Osteocyte (in vitro differentiated cells): ENCODE results near the gene AGAP2. TPM values are rescaled to one million over a fixed set of nuclear protein-coding genes. Genes with fewer than 3 reads are reported as not detected.

ENCODE experiments used
- DNase-seq: peaks from one replicate; pipeline ENCODE4 v3.0.0; 2021; ENCODE audit warnings: mixed read lengths; ENCODE audit not compliant: unreplicated experiment; ENCODE audit errors: extremely low spot score
- H3K27ac Mint-ChIP-seq: one replicate; pipeline ENCODE4 v1.8.0; 2021; ENCODE audit warnings: mild to moderate bottlenecking, mixed read lengths; ENCODE audit not compliant: unreplicated experiment
- H3K27me3 Mint-ChIP-seq: one replicate; pipeline ENCODE4 v1.8.0; 2021; ENCODE audit warnings: mixed read lengths; ENCODE audit not compliant: unreplicated experiment
- H3K36me3 Mint-ChIP-seq: one replicate; pipeline ENCODE4 v1.8.0; 2021; ENCODE audit warnings: mixed read lengths; ENCODE audit not compliant: unreplicated experiment
- H3K4me1 Mint-ChIP-seq: one replicate; pipeline ENCODE4 v1.8.0; 2021; ENCODE audit warnings: mixed read lengths; ENCODE audit not compliant: unreplicated experiment
- H3K4me3 Mint-ChIP-seq: one replicate; pipeline ENCODE4 v1.8.0; 2021; ENCODE audit warnings: mild to moderate bottlenecking, moderate library complexity, mixed read lengths; ENCODE audit not compliant: unreplicated experiment
- H3K9me3 Mint-ChIP-seq: one replicate; pipeline ENCODE4 v1.8.0; 2021; ENCODE audit warnings: mixed read lengths; ENCODE audit not compliant: unreplicated experiment
- CTCF ChIP-seq: fragments of 200-600 bp; sonication (generic); IDR thresholded peaks from 2 replicates; pipeline ENCODE4 v1.5.0; 2021; ENCODE audit warnings: antibody characterized with exemption, mild to moderate bottlenecking, moderate library complexity
- total RNA-seq: library from RNA; stranded (reverse); gene quantifications from 2 replicates; pipeline ENCODE4 v1.2.1, GENCODE V29; 2021

The AGAP2 gene
- total RNA-seq, 1 donor from 2014 or later = 2.6 TPM

GRCh38 chr12:57744777-57745484, 6.4 kb upstream of the AGAP2 start, which contains the start of gene TSPAN31:
Gene TSPAN31, plus strand, starts transcription at chr12:57745039. Its CDS starts 116 bp downstream, at chr12:57745155.
- H3K4me1 Mint-ChIP-seq = peaks cover 17% of the 10 kb centered on the region
- TF ChIP-seq CTCF = no peak
- H3K36me3 Mint-ChIP-seq = peaks cover 21% of the 10 kb centered on the region
- DNase-seq = peak; percentile 97
- H3K4me3 Mint-ChIP-seq = peak within 1 kb of the TSS; percentile 97
- H3K27ac Mint-ChIP-seq = peak within 1 kb of the TSS; percentile 100
- H3K27me3 Mint-ChIP-seq = peaks cover 24% of the 10 kb centered on the region
- H3K9me3 Mint-ChIP-seq = no peaks in the 10 kb centered on the region

- TF ChIP-seq CTCF = no peak
- Mint-ChIP-seq H3K27ac (peak overlapping the region; percentile 100), H3K4me1 (peaks cover 18% of the 10 kb centered on the region), H3K27me3 (peaks cover 30% of the 10 kb centered on the region), H3K9me3 (no peaks in the 10 kb centered on the region), H3K36me3 (peaks cover 19% of the 10 kb centered on the region), H3K4me3 (peak overlapping the region; percentile 97)
- no peak for DNase-seq
Measured at GRCh38 chr12:57744194-57744776, 5.7 kb upstream of the AGAP2 start.

GRCh38 chr12:57743769-57744168, 5.2 kb upstream of the AGAP2 start:
- Mint-ChIP-seq H3K27me3 (peaks cover 35% of the 10 kb centered on the region), H3K4me1 (peaks cover 23% of the 10 kb centered on the region), H3K4me3 (peak overlapping the region; percentile 97), H3K27ac (peak overlapping the region; percentile 100), H3K9me3 (no peaks in the 10 kb centered on the region), H3K36me3 (peaks cover 14% of the 10 kb centered on the region)
- no peak for TF ChIP-seq CTCF
- DNase-seq = no peak

GRCh38 chr12:57741844-57742738, 3.5 kb upstream of the AGAP2 start:
- H3K27me3 Mint-ChIP-seq = peaks cover 35% of the 10 kb centered on the region
- peaks cover 24% of the 10 kb centered on the region for H3K4me1 Mint-ChIP-seq
- TF ChIP-seq CTCF = no peak
- no peak overlapping the region for H3K27ac Mint-ChIP-seq
- peaks cover 6% of the 10 kb centered on the region for H3K36me3 Mint-ChIP-seq
- H3K9me3 Mint-ChIP-seq = no peaks in the 10 kb centered on the region
- no peak overlapping the region for H3K4me3 Mint-ChIP-seq
- no peak for DNase-seq
